A172 (cell line): ENCODE data around the gene CTNNA2. TPM values are rescaled to one million over a fixed set of nuclear protein-coding genes. Genes with fewer than 3 reads are reported as not detected.

Experiments
- DNase-seq: peaks from one replicate; pipeline ENCODE4 v3.0.0-alpha.2; 2015; ENCODE audit warnings: low spot score
- total RNA-seq: library from RNA; depleted of rRNA; stranded (reverse); fragments of >200 nt; shearing (Covaris generic); gene quantifications from 2 replicates; pipeline ENCODE4 v1.2.3, GENCODE V29; 2014

Gene CTNNA2
- total RNA-seq, 1 experiment from 2014 or later: 0.31 TPM

DNA sequence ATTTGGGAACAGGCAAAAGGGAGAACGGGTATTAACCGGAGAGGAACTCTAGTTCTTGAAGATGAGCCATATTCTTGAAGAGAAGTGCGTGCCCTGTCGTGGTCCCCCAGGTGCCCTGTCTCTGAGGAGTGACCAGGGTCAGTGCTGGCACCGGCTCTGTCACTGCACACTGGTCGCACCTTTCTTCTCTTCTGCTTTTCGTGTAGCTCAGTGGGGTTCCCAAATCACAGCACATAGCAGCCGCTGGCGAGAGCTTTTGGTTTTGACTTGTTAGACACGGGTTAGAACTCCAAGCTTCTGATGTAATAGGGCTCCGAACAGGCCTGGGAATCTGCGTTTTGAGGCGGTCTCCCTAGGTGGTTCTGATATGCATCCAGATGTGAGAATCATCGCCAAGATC, 810.1 kb downstream of the CTNNA2 start:
- DNase-seq: no peak

- DNase-seq: no peak
Measured at GRCh38 chr2:80323610-80324009, 810.8 kb downstream of the CTNNA2 start.

- no peak for DNase-seq
Measured at GRCh38 chr2:80324525-80324924, 811.7 kb downstream of the CTNNA2 start.

DNA sequence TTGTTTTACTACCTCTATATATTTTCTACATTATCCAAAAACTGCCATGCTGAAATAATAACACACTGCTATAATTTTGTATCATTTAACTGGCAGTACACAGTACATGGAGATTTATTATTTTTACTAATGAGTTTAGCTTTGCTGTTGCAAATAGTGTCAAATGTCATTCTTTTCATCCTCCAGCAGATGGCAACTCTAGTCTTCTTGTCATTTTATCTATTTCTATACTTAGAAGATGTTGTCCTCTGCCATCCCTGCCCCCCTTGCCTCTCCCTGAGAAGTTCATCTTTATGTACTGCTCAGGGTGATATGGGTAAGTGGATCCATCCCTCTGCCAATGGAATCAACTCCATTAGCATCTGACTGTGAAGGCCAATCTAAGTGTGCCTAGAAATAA, 813.4 kb downstream of the CTNNA2 start:
- peak; percentile 60 for DNase-seq

DNA sequence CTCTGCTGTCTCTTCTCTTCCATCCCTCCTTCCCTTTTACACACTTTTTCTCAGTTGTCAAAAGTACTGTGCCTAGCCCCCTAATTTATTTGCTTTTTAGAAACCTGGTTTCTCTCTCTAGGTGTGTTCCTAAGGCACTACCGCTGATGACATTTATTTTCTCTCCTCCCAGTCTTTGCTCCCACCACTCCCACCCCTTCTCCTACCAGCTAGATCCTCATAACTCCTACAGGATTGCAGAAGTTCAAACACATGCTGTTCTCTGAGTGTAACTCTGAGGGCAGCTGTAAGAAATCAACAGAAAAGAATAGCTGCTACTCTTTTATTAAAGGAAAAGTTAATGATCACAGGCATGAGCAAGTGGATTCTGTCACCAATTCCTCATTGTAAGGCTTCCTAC, 814.0 kb downstream of the CTNNA2 start:
- DNase-seq: no peak

DNA sequence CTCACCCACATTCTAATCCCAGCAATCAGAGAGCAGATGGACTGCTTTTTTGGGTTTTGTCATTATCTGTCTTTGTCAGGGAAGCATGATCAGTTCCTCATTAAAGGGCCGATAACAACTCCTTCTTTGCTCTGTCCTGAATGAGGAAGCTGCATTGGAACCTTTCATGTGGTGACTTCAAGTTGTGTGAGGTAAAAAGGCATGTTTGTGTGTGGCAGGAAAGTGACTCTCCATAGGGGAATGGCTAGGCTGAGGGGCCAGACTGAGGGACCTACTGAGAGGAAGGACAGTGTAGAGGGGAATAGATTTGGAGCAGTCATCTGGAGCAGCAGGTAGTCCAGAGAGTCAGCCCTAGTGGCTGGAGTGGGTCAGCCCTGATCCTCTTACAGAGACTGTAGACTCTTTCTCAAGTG, 815.3 kb downstream of the CTNNA2 start:
- DNase-seq: no peak

GRCh38 chr2:80329491-80329890, 816.6 kb downstream of the CTNNA2 start:
- DNase-seq: no peak

- DNase-seq: no peak
Measured at GRCh38 chr2:80330527-80331450, 817.9 kb downstream of the CTNNA2 start.

DNA sequence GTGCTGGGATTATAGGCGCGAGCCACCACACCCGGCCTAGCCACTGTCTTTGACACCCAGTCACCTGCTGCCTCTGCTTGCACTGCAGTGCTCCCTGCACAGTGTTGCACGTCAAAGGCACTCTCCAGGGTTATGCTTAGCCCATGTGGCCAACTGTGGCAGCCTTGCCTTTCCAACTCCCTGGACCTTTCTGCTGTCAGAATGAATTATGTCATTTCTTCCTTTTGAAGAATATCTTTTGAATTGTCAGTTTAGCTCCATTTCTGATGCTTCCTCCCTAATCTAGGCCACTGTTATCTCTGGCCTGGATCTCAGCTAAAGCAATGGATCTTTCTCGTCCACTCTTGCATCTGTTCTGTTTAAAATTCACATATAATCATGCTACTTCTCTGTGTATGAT, 821.0 kb downstream of the CTNNA2 start:
- DNase-seq: no peak

DNA sequence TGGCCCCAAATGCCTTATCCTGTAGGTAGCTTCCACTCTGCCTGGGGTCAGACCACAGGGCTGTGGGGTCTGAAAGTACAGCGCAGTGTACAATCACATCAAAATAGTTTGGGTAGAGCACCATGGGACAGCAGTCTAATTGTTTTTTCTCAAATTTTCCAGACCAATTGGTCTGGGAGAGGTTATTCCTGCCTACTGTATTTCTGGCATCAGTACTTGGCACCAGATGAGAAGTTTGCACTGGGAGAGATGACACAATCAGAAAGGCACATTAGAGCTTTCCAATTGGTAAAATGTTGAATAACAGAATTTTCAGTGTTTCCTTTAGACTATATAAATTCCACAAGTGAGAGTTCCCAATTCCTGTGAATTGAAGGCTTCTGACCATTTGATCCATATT, 822.6 kb downstream of the CTNNA2 start:
- no peak for DNase-seq

- no peak for DNase-seq
Measured at GRCh38 chr2:80338794-80339193, 825.9 kb downstream of the CTNNA2 start.

DNA sequence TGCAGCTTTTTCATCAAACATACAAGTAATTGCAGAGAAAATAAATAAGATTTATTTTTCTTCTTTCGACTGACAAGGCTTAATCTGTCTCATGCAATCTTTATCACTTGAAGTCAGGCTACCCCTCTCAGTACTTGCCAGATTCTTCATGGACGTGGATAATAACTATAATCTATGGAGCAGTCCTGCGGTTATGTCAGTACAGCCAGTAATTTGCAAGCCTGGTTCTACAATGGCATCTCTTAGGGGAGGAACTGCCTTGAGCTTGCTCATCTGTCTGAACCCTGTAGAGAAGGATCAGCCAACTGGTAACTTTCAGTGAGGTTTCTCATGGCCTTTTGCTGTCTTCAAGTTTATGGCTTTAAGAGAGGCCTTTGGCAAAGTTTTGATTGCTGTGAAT, 827.2 kb downstream of the CTNNA2 start:
- DNase-seq: no peak

DNA sequence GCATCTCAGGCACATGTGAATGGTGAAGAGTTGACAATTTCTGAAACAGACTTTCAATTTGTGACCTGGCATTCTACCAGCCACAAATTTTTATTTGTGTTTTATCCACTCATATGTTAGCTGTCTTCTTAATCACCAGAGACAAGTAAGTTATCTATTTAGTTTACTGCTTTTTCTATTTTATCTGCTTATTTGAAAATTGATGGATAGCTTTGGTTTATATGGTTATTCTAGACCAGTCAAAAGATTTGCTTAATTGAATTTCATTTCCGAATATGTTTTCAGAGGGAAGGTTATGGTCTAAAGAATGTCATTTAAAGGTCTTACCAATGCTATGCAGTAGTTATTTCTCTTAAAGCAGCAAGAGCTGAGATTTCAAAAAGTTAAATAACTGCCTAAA, 835.2 kb downstream of the CTNNA2 start:
- no peak for DNase-seq

GRCh38 chr2:80348953-80349352, 836.1 kb downstream of the CTNNA2 start:
- no peak for DNase-seq

- DNase-seq: peak; percentile 65
Measured at GRCh38 chr2:80351231-80351630, 838.4 kb downstream of the CTNNA2 start.

- peak; percentile 14 for DNase-seq
Measured at GRCh38 chr2:80354858-80355257, 842.0 kb downstream of the CTNNA2 start.

- DNase-seq: no peak
Measured at GRCh38 chr2:80361904-80362303, 849.1 kb downstream of the CTNNA2 start.

- no peak for DNase-seq
Measured at GRCh38 chr2:80363330-80363729, 850.5 kb downstream of the CTNNA2 start.

DNA sequence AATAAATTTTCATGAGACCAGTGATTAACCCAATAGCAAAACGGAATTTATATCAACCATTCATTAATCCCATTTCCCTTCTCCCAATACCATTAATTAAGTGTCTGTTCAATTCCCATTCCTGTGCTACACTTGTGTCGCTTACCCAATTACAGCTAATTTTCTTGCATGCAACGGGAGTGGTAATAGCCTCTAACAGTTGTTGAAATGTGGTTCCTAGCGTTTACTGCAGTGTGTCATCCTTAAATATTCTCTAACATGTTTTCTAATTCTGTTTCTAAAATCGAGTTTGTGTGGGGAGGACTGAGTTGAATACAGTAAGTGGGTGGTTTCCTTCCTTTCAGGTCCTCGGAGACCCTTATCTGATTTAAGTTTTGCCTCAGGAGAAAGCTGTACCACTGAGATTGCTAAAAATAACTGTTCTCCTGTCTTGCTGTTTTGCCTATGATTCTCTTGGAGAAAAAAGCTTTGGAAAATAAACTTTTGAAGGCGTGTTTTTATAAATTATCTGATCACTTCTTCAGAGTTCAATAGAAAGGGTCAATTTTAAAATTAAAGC, 851.0 kb downstream of the CTNNA2 start:
- DNase-seq: no peak

DNA sequence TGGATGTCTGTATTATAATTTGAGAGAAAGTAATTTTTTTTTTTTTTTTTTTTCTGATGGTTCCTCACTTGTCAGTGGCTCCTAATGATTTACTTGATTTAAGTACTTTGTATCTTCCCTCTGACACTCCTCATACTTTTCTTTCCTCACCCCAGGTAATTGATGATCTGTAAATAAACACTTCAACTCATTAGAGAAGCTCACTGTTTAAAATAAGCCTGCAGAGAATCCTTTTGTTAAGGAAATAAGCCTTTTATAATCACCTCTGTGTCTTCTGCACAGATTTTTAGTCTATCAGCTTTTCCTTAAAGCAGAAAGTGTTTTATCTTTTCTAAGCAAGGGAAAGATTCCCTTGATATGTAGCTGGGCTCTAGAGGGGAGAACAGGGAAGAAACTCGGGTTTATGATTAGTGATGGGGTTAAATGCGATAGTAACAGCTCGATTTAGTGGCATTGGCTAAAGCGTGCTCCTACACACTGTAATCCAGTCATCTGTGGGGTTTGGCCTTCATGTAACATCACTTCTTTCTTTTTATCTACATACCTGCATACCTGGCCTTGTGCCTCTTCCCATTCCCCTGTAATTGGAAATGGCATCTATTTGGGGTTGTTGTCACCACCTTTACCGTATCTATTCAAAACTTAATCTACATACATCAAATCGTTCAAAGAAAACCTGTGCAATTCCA, 851.8 kb downstream of the CTNNA2 start:
- no peak for DNase-seq

DNA sequence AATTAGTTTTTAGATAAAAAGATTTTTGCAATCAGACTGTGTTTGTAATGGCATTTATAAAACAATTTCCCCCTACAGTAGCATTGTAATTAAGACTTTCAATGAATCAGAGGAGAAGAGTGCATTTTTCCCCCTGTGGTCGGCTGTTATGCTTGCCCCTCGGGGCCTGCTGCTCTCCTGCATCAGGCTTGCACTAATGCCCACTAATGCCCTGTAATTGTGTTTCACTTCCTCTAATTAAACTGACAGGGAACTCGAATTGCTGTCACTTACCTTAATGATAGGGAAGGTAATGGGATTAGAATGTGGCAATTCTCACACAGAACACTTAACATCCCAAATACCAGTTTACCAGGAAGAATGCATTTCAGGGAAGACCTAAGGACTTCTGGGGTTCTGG, 852.9 kb downstream of the CTNNA2 start:
- DNase-seq: no peak

- DNase-seq: no peak
Measured at GRCh38 chr2:80370375-80371009, 857.6 kb downstream of the CTNNA2 start.
